EL (cell line): ENCODE measurements around the gene NLRP9.

Experiments
- DNase-seq: peaks from one replicate; pipeline ENCODE4 v3.0.0-alpha.2; 2016

NLRP9 gene

GRCh38 chr19:55703790-55704215 lies 34.4 kb downstream of the NLRP9 start:
- peak; percentile 12 for DNase-seq

- DNase-seq = no peak
Measured at GRCh38 chr19:55702131-55702627, 36.0 kb downstream of the NLRP9 start.

- no peak for DNase-seq
Measured at GRCh38 chr19:55700813-55701212, 37.4 kb downstream of the NLRP9 start.

DNA sequence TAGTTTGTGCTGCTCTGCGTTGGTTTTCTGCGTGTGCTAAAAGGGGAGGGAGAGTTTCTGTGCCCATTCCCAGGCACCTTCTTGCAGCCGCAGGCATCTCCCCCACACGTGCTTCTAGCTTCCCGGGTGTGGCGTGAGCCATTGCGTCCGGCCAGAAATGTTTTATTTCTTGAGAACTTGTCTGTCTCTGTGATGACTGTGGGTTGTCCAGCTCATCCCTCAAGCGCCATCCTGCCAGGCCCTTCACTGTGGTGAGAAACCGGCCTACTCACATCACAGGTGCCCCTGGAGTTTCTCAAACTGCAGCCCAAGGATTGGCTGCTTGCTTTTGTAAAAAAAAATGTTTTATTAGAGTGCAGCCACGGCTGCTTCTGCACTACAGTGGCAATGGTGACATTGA lies 39.0 kb downstream of the NLRP9 start:
- no peak for DNase-seq

DNA sequence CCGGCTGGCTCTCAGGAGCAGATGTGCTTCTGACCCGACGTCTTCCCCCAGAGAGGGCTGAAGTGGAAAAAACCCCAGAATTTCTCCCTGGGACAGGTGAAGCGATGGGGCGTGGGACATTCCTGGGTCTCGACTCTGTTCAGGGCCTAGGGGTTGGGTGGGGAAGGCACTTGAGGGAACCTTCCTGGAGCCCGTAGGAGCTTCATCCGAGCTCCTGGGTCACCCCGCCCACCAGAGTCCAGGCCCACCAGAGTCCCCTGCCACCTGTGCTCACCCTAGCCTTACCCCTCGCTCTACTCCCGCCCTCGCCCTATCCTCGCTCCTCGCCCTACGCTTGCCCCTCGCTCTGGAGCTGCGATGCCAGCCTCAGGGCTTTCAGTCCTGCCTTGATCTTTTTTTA lies 39.9 kb downstream of the NLRP9 start:
- no peak for DNase-seq

GRCh38 chr19:55697698-55698097 lies 40.5 kb downstream of the NLRP9 start:
- no peak for DNase-seq

- DNase-seq = no peak
Measured at GRCh38 chr19:55697069-55697440, 41.1 kb downstream of the NLRP9 start.

DNA sequence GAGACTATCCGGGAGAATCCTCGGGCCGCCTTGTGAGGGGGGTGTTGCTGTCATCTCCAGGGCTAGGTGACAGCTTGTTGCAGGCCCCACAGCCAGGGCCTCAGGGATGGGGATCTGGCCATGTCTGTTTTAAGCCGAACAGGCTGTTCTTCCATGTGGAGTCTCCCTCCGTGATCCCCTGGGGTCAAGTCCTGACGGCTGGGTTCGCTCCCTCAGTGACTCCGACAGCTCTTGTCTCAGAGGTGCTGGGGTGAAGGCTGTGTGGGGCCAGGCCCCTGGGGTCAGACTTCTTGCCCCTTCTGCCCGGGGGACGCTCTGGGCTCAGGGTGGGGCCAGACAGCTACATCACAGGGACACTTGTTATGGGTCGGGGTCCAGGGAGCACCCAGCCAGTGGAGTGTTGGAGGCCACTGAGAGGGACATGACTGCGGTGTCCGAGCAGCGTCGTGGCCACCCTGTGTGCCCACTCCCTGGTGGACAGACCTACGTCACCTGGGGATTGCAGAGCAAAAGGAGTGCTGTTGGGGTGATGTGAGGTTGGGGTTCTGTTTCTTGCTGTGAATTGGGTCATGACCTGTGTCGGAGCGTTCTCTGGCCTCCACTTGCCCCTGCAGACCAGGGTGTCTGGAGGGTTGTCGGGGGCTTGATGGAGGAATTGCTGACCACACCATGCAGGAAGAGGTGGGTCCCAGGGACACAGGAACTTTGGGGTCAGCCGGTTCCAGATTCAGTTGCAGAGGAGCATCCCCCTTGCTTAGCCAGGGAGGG lies 41.7 kb downstream of the NLRP9 start:
- DNase-seq = no peak

- no peak for DNase-seq
Measured at GRCh38 chr19:55695511-55696290, 42.5 kb downstream of the NLRP9 start.

DNA sequence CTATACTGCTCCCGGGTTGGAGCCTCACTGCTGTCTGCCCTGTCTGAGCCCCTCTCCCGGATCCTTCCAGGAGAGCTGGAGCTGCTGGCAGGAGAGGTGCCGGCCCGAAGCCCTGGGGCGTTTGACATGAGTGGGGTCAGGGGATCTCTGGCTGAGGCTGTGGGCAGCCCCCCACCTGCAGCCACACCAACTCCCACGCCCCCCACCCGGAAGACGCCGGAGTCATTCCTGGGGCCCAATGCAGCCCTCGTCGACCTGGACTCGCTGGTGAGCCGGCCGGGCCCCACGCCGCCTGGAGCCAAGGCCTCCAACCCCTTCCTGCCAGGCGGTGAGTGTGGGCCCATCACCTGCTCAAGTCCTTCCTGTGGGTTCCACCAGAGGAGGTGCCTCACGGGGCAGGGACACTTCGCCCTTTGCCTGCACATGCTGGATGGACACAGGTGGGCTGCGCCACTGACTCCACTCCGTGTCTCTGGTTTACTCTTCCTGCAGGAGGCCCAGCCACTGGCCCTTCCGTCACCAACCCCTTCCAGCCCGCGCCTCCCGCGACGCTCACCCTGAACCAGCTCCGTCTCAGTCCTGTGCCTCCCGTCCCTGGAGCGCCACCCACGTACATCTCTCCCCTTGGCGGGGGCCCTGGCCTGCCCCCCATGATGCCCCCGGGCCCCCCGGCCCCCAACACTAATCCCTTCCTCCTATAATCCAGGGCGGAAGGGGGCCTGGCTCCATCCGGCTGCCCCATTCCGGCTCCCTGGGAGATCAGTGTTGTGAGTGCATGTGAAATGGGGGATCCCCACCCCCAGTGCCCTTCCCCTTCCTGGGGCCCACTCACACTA lies 43.3 kb downstream of the NLRP9 start:
- no peak for DNase-seq

DNA sequence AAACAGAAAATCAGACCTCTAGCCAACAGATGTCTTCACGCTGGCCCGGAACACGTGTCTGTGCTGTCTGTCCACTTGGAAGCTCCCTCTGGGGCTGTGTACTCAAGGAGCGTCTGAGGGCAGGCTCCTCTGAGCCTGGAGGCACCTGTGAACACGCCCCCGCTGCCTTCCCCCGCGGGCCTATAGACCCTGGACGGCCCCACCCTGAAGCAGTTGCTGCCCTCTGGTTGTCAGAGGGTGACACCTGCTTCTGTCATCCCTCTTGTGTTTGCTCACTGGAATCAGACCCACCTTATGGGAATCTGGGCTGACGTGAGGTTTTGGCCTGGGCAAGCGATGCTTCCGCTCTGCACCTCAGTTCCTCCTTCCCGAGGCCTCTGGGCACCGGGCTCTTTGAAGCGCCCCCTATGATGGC lies 44.0 kb downstream of the NLRP9 start:
- no peak for DNase-seq

DNA sequence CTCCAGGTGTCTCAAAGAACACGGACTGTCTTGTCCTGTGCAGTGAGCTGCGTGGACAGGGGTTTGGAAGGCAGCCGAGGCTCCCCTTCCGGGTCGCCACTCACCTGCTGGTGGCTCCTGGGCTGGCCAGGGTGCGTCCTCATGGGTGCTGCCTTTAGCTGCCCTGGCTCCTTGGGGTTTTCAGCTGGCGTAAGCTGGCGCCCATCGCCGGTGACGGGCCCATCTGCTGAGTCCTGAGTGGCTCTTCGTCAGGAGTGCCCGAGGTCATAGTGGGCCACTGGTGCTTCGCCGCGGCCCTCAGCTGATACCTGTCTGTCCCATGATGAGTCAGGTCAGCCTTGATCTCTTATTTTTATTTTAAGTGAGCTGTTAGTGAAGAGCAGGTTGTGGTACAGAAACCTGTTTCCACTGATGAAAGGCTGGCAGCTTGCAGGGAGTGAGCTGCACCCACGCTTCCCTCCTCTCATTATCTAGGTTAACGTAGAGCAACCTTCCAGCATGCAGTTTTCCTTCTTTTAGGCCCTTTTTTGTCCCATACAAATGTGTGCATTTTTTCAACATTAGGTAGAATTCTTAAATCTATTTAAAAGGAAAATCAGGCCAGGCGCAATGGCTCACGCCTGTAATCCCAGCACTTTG lies 44.7 kb downstream of the NLRP9 start:
- no peak for DNase-seq

GRCh38 chr19:55692681-55693081 lies 45.5 kb downstream of the NLRP9 start:
- DNase-seq = no peak

- no peak for DNase-seq
Measured at GRCh38 chr19:55691561-55692481, 46.4 kb downstream of the NLRP9 start.

DNA sequence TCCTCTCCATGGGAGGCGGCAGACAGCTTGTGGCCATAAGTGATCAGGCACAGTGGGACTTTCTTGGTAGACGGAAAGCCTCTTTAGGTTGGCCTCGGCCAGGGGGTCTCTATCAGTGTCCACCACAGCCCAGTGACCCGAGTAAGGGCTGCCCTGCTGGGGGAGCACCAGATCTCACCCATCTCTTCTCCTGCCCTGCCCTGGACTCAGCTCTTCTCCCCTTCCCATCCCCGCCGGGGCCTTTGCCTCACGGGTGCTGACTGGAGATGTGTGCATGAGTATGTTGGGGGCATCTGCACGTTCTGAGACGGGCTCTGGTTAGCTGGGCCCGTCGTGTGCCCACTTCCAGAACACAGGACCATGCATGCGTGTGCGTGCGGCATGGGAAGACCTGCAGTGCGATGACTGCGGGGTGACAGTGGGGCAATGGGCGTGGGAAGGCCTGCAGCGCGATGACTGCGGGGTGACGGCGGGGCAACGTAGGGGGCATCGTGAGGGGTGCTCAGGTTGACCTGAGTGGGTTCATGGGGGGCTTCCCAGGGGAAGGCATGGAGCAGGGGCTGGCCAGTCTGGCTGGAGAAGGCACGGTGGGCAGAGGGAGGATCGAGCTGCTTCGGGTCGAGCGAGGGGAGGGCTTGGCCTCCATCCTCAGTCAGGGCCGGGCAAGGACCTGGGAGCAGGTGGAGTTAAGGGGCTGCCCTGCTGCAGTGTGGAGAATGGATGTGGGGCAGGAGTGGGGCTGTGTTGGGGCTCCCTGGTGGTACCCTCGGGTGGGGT lies 47.2 kb downstream of the NLRP9 start:
- DNase-seq = no peak

- no peak for DNase-seq
Measured at GRCh38 chr19:55690109-55690768, 48.0 kb downstream of the NLRP9 start.

DNA sequence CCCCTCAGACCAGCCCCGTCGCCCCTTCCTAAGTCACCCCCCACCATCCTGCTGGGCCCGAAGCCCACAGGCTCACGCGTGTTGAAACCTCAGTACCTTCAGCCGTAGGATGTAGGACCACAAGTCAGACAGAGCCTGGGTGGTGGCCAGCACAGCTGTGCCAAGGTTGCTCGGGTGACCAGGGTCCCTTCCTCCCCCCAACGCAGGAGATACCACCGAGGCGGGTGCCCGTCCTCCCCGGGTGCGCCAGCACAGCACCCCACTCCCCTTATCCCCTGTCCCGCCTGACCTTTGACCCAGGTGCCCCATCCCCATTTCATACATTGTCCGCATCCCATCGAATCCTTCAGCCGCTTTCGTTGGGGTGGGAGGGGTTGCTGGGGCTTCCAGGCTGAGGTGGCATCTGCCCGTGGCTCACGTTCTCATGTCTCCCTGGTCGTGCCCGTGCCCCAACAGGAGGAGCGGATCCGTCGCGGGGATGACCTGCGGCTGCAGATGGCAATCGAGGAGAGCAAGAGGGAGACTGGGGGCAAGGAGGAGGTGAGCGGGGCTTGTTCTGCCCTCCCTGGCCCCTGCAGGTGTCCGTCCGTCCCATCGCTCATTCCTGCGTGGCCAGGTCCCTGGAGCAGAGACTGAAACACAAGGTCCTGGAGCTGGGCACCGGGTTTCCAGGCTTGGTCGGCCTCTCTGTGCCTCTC lies 48.6 kb downstream of the NLRP9 start:
- DNase-seq = no peak

DNA sequence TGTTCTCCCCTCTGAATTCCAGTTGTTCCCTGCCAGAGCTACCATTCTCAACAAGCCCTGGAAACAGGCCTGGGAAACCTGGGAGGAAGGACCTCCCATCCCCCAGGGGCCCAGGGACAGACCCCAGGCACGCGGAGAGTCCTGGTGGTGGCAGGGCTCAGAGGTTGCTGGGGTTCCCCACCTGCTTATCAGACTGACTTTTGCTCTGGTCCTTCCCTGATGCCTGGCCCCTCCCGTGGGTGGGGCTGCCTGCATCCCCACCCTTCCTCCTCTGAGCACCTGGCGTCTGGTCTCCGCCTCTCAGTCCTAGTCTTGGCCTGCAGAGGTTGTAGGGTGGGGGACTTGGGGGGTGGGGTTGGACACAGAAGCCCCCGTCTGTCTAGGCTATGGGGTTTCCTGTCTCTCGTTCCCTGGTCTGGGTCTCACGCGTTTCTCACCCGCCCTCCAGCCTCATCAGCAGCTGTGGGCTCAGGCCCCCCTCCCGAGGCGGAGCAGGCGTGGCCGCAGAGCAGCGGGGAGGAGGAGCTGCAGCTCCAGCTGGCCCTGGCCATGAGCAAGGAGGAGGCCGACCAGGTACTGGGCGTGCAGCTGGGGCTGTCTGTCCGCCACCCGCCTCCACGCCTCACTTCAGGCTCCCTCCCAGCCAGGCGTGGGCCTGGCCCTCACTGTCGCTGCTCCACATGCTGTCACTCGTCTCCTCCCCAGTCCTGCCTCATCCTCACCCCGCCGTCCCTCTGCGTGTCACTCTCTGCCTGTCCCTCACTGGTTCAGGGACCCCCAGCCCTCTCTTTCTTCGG lies 49.6 kb downstream of the NLRP9 start:
- DNase-seq = no peak
